HepG2 (cell line): ENCODE results near the gene ATP5MC2. TPM values are rescaled to one million over a fixed set of nuclear protein-coding genes. Genes with fewer than 3 reads are reported as not detected.

Experiments
- CHD2 ChIP-seq: IDR thresholded peaks from 2 replicates; pipeline ENCODE4 v1.6.1; 2011; ENCODE audit warnings: low read depth, low read length, improper control_type of control experiment
- EED ChIP-seq: sonication (generic); formaldehyde crosslinking; IDR thresholded peaks from 2 replicates; pipeline ENCODE4 v1.5.0; 2020; ENCODE audit warnings: mild to moderate bottlenecking, missing genetic modification reagents
- HOXA9 ChIP-seq: sonication (generic); formaldehyde crosslinking; IDR thresholded peaks from 2 replicates; pipeline ENCODE4 v1.8.1; 2022; ENCODE audit warnings: missing genetic modification reagents, mild to moderate bottlenecking, moderate library complexity, borderline replicate concordance
- KDM3A ChIP-seq: IDR thresholded peaks from 2 replicates; pipeline ENCODE4 v1.6.1; 2018; ENCODE audit warnings: low read depth, missing compliant biosample characterization
- NFIC ChIP-seq: IDR thresholded peaks from 2 replicates; pipeline ENCODE4 v1.6.1; 2012; ENCODE audit warnings: mild to moderate bottlenecking, low read length, inconsistent platforms
- REXO4 ChIP-seq: sonication (generic); formaldehyde crosslinking; IDR thresholded peaks from 2 replicates; pipeline ENCODE4 v1.8.0; 2022; ENCODE audit warnings: missing genetic modification reagents, mild to moderate bottlenecking, borderline replicate concordance
- RNF2 ChIP-seq: fragments of 450-650 bp; conservative IDR thresholded peaks from 2 replicates; pipeline ENCODE4 v1.6.1; 2016; ENCODE audit warnings: low read depth
- SMYD3 ChIP-seq: sonication (generic); formaldehyde crosslinking; IDR thresholded peaks from 2 replicates; pipeline ENCODE4 v1.8.1; 2023; ENCODE audit warnings: mild to moderate bottlenecking, missing genetic modification reagents
- ZBTB7B ChIP-seq: sonication (generic); formaldehyde crosslinking; IDR thresholded peaks from 2 replicates; pipeline ENCODE4 v1.4.0; 2020; ENCODE audit warnings: missing genetic modification reagents
- ZMYM2 ChIP-seq: sonication (generic); formaldehyde crosslinking; IDR thresholded peaks from 2 replicates; pipeline ENCODE4 v1.8.0; 2022; ENCODE audit warnings: mild to moderate bottlenecking, missing genetic modification reagents
- ZNF124 ChIP-seq: sonication (generic); formaldehyde crosslinking; IDR thresholded peaks from 2 replicates; pipeline ENCODE4 v1.4.0; 2020; ENCODE audit warnings: missing genetic modification reagents
- ZNF138 ChIP-seq: sonication (generic); formaldehyde crosslinking; IDR thresholded peaks from 2 replicates; pipeline ENCODE4 v1.5.0; 2020; ENCODE audit warnings: mild to moderate bottlenecking, low read depth, missing genetic modification reagents
- ZNF33A ChIP-seq: sonication (generic); formaldehyde crosslinking; IDR thresholded peaks from 2 replicates; pipeline ENCODE4 v1.5.1; 2020; ENCODE audit warnings: missing genetic modification reagents, mild to moderate bottlenecking, moderate library complexity, borderline replicate concordance
- ZNF44 ChIP-seq: sonication (generic); formaldehyde crosslinking; IDR thresholded peaks from 2 replicates; pipeline ENCODE4 v1.5.1; 2020; ENCODE audit warnings: mild to moderate bottlenecking, missing genetic modification reagents
- ZNF563 ChIP-seq: sonication (generic); formaldehyde crosslinking; IDR thresholded peaks from 2 replicates; pipeline ENCODE4 v1.8.0; 2022; ENCODE audit warnings: mild to moderate bottlenecking, moderate library complexity, missing genetic modification reagents
- polyA plus RNA-seq, 8 experiments: library from polyadenylated mRNA; depleted of rRNA in 3 of 8; stranded (reverse) in 7 of 8; unstranded in 1 of 8; fragments of >200 nt; fragmentation: Illumina TruSeq in 4 of 8; extraction: Trizol in 4 of 8; gene quantifications; 2 replicates each; pipeline versions ENCODE4 v1.2.1 to v1.2.3, GENCODE V29; 2011 to 2016; ENCODE audit warnings: low read depth in 4 of 8, missing spikeins in 1 of 8, mixed read lengths in 1 of 8; ENCODE audit not compliant: insufficient read depth in 1 of 8
- total RNA-seq, 5 experiments: library from RNA; depleted of rRNA; stranded (reverse); fragments of >200 nt; fragmentation: Illumina TruSeq; extraction: Trizol; gene quantifications; 2 replicates each; pipeline ENCODE4 v1.2.3, GENCODE V29; 2016; ENCODE audit warnings: low read depth in 1 of 5
- TF ChIP-seq, protein P1 (sequence below): sonication (generic); formaldehyde crosslinking; IDR thresholded peaks from 2 replicates; pipeline ENCODE4 v1.5.0; 2020; ENCODE audit warnings: mild to moderate bottlenecking, missing genetic modification reagents, borderline replicate concordance
- TF ChIP-seq, protein P2 (sequence below): IDR thresholded peaks from 2 replicates; pipeline ENCODE4 v1.6.1; 2016
- TF ChIP-seq, protein P3 (sequence below): sonication (generic); formaldehyde crosslinking; IDR thresholded peaks from 2 replicates; pipeline ENCODE4 v1.4.0; 2020; ENCODE audit warnings: missing genetic modification reagents, borderline replicate concordance

ATP5MC2 gene
- total and polyA plus RNA-seq, 2 of the 13 experiments (the other 11 are each of a cell fraction or from before 2014, with no cell fraction given): 230 to 257 TPM

DNA sequence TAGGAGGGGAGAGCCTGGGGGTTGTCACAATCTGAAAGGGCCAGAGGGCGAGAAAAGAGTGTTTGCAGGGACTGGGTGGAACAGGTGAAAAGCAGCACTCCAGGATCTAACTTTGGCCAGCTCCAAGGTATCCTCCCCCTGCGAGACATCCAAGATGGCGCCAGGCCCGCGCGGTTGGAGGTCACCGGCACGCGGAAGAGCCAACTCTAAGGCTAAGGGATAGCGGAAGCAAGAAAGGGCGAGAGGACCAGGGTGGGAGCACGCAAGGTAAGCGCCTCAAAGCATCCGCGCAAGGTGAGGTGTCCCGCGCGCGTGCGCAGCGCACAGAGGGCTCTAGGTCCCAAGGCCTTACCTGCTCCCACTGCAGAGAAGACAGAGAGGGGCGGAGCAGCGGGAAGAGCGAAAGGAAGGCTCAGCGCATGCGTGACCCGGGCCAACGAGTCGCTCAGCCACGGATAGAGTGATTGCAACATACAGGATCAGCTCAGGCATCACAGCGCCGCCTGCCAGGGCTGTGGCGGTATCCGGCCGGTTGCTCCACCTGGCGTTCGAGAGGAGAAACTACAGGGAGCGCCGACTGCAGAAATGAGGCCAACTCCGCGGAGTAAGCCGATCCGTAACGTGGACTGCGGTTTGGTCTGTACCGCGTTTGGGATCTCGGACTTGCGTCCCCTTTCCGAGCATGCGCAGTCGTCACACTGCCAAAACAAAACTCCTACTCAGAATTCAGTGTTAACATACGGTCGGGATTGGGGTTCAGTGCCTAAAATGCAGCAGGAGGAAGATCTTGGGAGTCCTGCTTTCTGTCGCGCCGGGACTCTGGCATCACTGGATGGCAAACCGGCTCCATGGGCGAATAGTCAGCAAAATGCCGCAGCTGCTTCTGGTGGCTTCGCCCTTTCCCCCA, at the start of gene ATP5MC2 (continued):
- TF ChIP-seq CHD2 (peak; percentile 19; the same call in 1 of the 2 replicates), KDM3A (CRISPR knock-in tag) (peak; percentile 93), REXO4 (CRISPR knock-in tag) (0 out of 2 replicates have a peak, but pooled peaks have one; percentile 72), ZNF563 (CRISPR knock-in tag) (peak; percentile 94; the same call in 1 of the 2 replicates), RNF2 (peak; percentile 97), ZMYM2 (CRISPR knock-in tag) (no peak), ZNF124 (peak; percentile 16; the same call in 1 of the 2 replicates), EED (CRISPR knock-in tag) (peak; percentile 91; the same call in 1 of the 2 replicates), ZNF44 (peak; percentile 83), ZBTB7B (CRISPR knock-in tag) (peak; percentile 57; the same call in 1 of the 2 replicates), HOXA9 (CRISPR knock-in tag) (peak; percentile 45), SMYD3 (CRISPR knock-in tag) (peak; percentile 69; the same call in 1 of the 2 replicates), NFIC (no peak), ZNF138 (peak; percentile 96; the same call in 1 of the 2 replicates), ZNF33A (CRISPR knock-in tag) (no peak)
- TF ChIP-seq, protein P1, sequence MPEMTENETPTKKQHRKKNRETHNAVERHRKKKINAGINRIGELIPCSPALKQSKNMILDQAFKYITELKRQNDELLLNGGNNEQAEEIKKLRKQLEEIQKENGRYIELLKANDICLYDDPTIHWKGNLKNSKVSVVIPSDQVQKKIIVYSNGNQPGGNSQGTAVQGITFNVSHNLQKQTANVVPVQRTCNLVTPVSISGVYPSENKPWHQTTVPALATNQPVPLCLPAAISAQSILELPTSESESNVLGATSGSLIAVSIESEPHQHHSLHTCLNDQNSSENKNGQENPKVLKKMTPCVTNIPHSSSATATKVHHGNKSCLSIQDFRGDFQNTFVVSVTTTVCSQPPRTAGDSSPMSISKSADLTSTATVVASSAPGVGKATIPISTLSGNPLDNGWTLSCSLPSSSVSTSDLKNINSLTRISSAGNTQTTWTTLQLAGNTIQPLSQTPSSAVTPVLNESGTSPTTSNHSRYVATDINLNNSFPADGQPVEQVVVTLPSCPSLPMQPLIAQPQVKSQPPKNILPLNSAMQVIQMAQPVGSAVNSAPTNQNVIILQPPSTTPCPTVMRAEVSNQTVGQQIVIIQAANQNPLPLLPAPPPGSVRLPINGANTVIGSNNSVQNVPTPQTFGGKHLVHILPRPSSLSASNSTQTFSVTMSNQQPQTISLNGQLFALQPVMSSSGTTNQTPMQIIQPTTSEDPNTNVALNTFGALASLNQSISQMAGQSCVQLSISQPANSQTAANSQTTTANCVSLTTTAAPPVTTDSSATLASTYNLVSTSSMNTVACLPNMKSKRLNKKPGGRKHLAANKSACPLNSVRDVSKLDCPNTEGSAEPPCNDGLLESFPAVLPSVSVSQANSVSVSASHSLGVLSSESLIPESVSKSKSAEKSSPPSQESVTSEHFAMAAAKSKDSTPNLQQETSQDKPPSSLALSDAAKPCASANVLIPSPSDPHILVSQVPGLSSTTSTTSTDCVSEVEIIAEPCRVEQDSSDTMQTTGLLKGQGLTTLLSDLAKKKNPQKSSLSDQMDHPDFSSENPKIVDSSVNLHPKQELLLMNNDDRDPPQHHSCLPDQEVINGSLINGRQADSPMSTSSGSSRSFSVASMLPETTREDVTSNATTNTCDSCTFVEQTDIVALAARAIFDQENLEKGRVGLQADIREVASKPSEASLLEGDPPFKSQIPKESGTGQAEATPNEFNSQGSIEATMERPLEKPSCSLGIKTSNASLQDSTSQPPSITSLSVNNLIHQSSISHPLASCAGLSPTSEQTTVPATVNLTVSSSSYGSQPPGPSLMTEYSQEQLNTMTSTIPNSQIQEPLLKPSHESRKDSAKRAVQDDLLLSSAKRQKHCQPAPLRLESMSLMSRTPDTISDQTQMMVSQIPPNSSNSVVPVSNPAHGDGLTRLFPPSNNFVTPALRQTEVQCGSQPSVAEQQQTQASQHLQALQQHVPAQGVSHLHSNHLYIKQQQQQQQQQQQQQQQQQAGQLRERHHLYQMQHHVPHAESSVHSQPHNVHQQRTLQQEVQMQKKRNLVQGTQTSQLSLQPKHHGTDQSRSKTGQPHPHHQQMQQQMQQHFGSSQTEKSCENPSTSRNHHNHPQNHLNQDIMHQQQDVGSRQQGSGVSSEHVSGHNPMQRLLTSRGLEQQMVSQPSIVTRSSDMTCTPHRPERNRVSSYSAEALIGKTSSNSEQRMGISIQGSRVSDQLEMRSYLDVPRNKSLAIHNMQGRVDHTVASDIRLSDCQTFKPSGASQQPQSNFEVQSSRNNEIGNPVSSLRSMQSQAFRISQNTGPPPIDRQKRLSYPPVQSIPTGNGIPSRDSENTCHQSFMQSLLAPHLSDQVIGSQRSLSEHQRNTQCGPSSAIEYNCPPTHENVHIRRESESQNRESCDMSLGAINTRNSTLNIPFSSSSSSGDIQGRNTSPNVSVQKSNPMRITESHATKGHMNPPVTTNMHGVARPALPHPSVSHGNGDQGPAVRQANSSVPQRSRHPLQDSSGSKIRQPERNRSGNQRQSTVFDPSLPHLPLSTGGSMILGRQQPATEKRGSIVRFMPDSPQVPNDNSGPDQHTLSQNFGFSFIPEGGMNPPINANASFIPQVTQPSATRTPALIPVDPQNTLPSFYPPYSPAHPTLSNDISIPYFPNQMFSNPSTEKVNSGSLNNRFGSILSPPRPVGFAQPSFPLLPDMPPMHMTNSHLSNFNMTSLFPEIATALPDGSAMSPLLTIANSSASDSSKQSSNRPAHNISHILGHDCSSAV: no peak
- TF ChIP-seq, protein P2, sequence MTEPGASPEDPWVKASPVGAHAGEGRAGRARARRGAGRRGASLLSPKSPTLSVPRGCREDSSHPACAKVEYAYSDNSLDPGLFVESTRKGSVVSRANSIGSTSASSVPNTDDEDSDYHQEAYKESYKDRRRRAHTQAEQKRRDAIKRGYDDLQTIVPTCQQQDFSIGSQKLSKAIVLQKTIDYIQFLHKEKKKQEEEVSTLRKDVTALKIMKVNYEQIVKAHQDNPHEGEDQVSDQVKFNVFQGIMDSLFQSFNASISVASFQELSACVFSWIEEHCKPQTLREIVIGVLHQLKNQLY (CRISPR knock-in tag): peak; percentile 68; the same call in 1 of the 2 replicates
- TF ChIP-seq, protein P3, sequence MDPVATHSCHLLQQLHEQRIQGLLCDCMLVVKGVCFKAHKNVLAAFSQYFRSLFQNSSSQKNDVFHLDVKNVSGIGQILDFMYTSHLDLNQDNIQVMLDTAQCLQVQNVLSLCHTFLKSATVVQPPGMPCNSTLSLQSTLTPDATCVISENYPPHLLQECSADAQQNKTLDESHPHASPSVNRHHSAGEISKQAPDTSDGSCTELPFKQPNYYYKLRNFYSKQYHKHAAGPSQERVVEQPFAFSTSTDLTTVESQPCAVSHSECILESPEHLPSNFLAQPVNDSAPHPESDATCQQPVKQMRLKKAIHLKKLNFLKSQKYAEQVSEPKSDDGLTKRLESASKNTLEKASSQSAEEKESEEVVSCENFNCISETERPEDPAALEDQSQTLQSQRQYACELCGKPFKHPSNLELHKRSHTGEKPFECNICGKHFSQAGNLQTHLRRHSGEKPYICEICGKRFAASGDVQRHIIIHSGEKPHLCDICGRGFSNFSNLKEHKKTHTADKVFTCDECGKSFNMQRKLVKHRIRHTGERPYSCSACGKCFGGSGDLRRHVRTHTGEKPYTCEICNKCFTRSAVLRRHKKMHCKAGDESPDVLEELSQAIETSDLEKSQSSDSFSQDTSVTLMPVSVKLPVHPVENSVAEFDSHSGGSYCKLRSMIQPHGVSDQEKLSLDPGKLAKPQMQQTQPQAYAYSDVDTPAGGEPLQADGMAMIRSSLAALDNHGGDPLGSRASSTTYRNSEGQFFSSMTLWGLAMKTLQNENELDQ (CRISPR knock-in tag): peak; percentile 7; the same call in 1 of the 2 replicates
